ENCODE results near the gene TXNL1. TPM values are rescaled to one million over a fixed set of nuclear protein-coding genes. Genes with fewer than 3 reads are reported as not detected.

The TXNL1 gene
- total and polyA plus RNA-seq, 2 of the 8 experiments (the other 6 are each of a cell fraction or from before 2014, with no cell fraction given), result 35.1 to 85.8 TPM

GRCh38 chr18:56647951-56648893 lies 9.8 kb upstream of the TXNL1 start (continued):
- TF ChIP-seq JUN (IDR thresholded peaks at IDR 0.05; ENCODE audit: low read depth, low read length) (no peak), ATF2 (IDR thresholded peaks at IDR 0.05; ENCODE audit: low read length) (no peak), SP4 (IDR thresholded peaks at IDR 0.05; ENCODE audit: low read length) (no peak), MAX (IDR thresholded peaks at IDR 0.05) (no peak), TAF1 (IDR thresholded peaks at IDR 0.05; ENCODE audit: low read depth, low read length) (no peak), RFX5 (IDR thresholded peaks at IDR 0.05; ENCODE audit: borderline replicate concordance, low read depth, low read length) (no peak), CHD7 (IDR thresholded peaks at IDR 0.05; ENCODE audit: insufficient replicate concordance, low read length) (no peak), TBP (IDR thresholded peaks at IDR 0.05; ENCODE audit: low read depth, low read length) (no peak)

All from H1 (cell line).